ENCODE data around the gene MACROH2A2. TPM values are rescaled to one million over a fixed set of nuclear protein-coding genes. Genes with fewer than 3 reads are reported as not detected.

MACROH2A2 gene
- total and polyA plus RNA-seq, 8 donors, result 6.7 to 19.3 (median 9.8) TPM

- Histone ChIP-seq H3K4me3 (no peak overlapping the region), H3K27me3 (peaks cover 0 to 21% (median 20%) of the 10 kb centered on the region in 3 donors), H3K9me3 (no peaks in the 10 kb centered on the region), H3K4me1 (peaks cover 16 to 20% (median 18%) of the 10 kb centered on the region in 4 donors), H3K36me3 (no peaks in the 10 kb centered on the region), H3K27ac (no peak overlapping the region)
- TF ChIP-seq EP300 (IDR thresholded peaks at IDR 0.05) (no peak), POLR2A (IDR thresholded peaks at IDR 0.05) (no peak), CTCF (IDR thresholded peaks at IDR 0.05) (no peak), POLR2AphosphoS5 (IDR thresholded peaks at IDR 0.05) (no peak)
- intact Hi-C loops (cut with DNase I; ENCODE audit: low total_unique reads), result no loop called here
- 81 to 93% (median 89%) methylated on average over 4 of the region's 4 CpGs for WGBS, 5 donors
- DNase-seq, result no peak
Measured at GRCh38 chr10:70057306-70057705, 4.7 kb downstream of the MACROH2A2 start.

GRCh38 chr10:70060389-70060788 lies 7.7 kb downstream of the MACROH2A2 start:
- no peak for DNase-seq
- Histone ChIP-seq H3K4me1 (no peaks in the 10 kb centered on the region), H3K4me3 (no peak overlapping the region), H3K27me3 (no peaks in the 10 kb centered on the region), H3K27ac (no peak overlapping the region), H3K36me3 (no peaks in the 10 kb centered on the region), H3K9me3 (no peaks in the 10 kb centered on the region)
- WGBS, 5 donors, result 95 to 100% (median 96%) methylated on average over 2 of the region's 2 CpGs
- intact Hi-C loops (cut with DNase I; ENCODE audit: low total_unique reads), result no loop called here
- TF ChIP-seq CTCF (IDR thresholded peaks at IDR 0.05) (no peak), POLR2A (IDR thresholded peaks at IDR 0.05) (no peak), EP300 (IDR thresholded peaks at IDR 0.05) (no peak), POLR2AphosphoS5 (IDR thresholded peaks at IDR 0.05) (no peak)

DNA sequence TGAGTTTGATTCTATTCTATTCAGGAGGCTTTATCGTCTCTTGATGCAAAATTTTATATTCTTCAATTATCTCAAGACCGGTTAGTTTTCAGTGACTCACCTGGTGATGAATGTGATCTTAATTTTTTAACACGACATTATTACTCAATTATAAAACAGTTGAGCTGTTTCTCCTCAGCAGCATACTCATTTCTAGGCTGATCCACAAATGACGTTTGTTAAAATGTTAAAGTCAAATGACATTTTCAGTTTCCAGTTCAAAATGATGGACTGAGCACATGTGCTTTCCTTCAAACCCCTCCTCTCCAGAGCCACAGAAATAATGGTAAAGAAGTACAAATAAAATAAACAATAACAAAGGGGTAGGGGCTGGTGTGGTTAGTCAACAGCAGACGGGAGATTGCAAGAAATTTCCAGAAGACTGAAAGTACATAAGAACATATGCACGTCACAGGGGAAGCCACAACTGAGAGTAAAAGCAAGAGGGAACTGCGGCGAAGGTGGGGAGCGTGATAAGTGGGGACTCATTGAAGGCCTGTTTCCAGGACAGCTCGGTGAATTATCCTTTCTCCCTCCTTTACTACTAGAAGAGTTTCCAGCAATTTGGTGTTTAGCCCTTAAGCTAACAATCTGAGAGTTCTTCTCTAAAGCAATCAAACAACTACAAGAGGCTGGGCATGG lies 10.9 kb downstream of the MACROH2A2 start:
- H3K9me3 ChIP-seq, result no peaks in the 10 kb centered on the region
- TF ChIP-seq POLR2AphosphoS5 (IDR thresholded peaks at IDR 0.05), result no peak
- TF ChIP-seq CTCF (IDR thresholded peaks at IDR 0.05), result no peak
- TF ChIP-seq EP300 (IDR thresholded peaks at IDR 0.05), result no peak
- no peak for TF ChIP-seq POLR2A (IDR thresholded peaks at IDR 0.05)
- no peak overlapping the region for H3K4me3 ChIP-seq
- DNase-seq, result no peak
- H3K4me1 ChIP-seq, result no peaks in the 10 kb centered on the region
- intact Hi-C loops (cut with DNase I; ENCODE audit: low total_unique reads), result no loop called here
- H3K27ac ChIP-seq, result no peak overlapping the region
- no peaks in the 10 kb centered on the region for H3K27me3 ChIP-seq
- 67 to 91% (median 83%) methylated on average over 10 of the region's 10 CpGs for WGBS, 5 donors
- no peaks in the 10 kb centered on the region for H3K36me3 ChIP-seq

DNA sequence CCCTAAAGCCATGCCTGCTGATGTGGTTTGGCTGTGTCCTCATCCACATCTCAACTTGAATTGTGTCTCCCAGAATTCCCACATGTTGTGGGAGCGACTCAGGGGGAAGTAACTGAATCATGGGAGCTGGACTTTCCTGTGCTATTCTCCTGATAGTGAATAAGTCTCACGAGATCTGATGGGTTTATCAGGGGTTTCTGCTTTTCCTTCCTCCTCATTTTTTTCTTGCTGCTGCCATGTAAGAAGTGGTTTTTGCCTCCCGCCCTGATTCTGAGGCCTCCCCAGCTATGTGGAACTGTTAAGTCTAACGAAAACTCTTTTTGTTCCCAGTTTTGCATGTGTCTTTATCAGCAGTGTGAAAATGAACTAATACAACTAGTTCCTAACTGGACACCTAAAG lies 11.8 kb downstream of the MACROH2A2 start:
- WGBS, 5 donors, result 71 to 84% (median 81%) methylated on average over 4 of the region's 4 CpGs
- Histone ChIP-seq H3K36me3 (no peaks in the 10 kb centered on the region), H3K4me1 (no peaks in the 10 kb centered on the region), H3K4me3 (no peak overlapping the region), H3K27ac (no peak overlapping the region), H3K27me3 (no peaks in the 10 kb centered on the region), H3K9me3 (no peaks in the 10 kb centered on the region)
- intact Hi-C loops (cut with DNase I; ENCODE audit: low total_unique reads), result no loop called here
- TF ChIP-seq POLR2A (IDR thresholded peaks at IDR 0.05), result no peak
- TF ChIP-seq CTCF (IDR thresholded peaks at IDR 0.05), result no peak
- no peak for TF ChIP-seq POLR2AphosphoS5 (IDR thresholded peaks at IDR 0.05)
- no peak for DNase-seq
